ENCODE results near the gene ANKLE2.
"Not testable (repeated sequence)": the region's sequence is repeated elsewhere in the genome, so short reads cannot be mapped to it uniquely, and the experiment has no call there.

Gene ANKLE2

GRCh38 chr12:132700212-132700822, 61.3 kb downstream of the ANKLE2 start:
- peak in 1 of 10 donors; percentile 31 for DNase-seq
- intact Hi-C loops (cut with DNase I): no loop called here

GRCh38 chr12:132698341-132698740, 63.3 kb downstream of the ANKLE2 start:
- intact Hi-C loops (cut with DNase I): no loop called here

GRCh38 chr12:132695431-132695830, 66.2 kb downstream of the ANKLE2 start:
- peak in 2 of 10 donors; percentile 15 to 26 for DNase-seq
- intact Hi-C loops (cut with DNase I): no loop called here

More at GRCh38 chr12:132698341-132698740, 63.3 kb downstream of the ANKLE2 start:
- peak in 1 of 10 donors; percentile 3 for DNase-seq

GRCh38 chr12:132694888-132695287, 66.7 kb downstream of the ANKLE2 start:
- peak in 1 of 10 donors; percentile 35 for DNase-seq
- intact Hi-C loops (cut with DNase I): not testable (repeated sequence)

- intact Hi-C loops (cut with DNase I); DNase-seq: not testable (repeated sequence)
Measured at GRCh38 chr12:132692030-132692429, 69.6 kb downstream of the ANKLE2 start.

GRCh38 chr12:132690112-132690511, 71.5 kb downstream of the ANKLE2 start:
- intact Hi-C loops (cut with DNase I): no loop called here
- peak in 1 of 10 donors; percentile 12 for DNase-seq

- intact Hi-C loops (cut with DNase I): no loop called here
- peak in 1 of 10 donors; percentile 49 for DNase-seq
Measured at GRCh38 chr12:132689227-132689626, 72.4 kb downstream of the ANKLE2 start.

- DNase-seq: peak; percentile 78 to 99 (median 93)
- intact Hi-C loops (cut with DNase I): no loop called here
Measured at GRCh38 chr12:132687211-132688164, 74.1 kb downstream of the ANKLE2 start, which contains the start of the genes POLE and PXMP2. POLE (minus strand) TSS chr12:132687342; CDS start chr12:132687315, 27 bp downstream. PXMP2 (plus strand) TSS chr12:132687587; CDS start chr12:132687671, 84 bp downstream.

GRCh38 chr12:132686825-132687210, 74.8 kb downstream of the ANKLE2 start:
- intact Hi-C loops (cut with DNase I): no loop called here
- peak in 2 of 10 donors; percentile 15 to 72 for DNase-seq

GRCh38 chr12:132685400-132685799, 76.2 kb downstream of the ANKLE2 start:
- intact Hi-C loops (cut with DNase I): no loop called here
- peak in 1 of 10 donors; percentile 22 for DNase-seq

- peak in 1 of 10 donors; percentile 15 for DNase-seq
- intact Hi-C loops (cut with DNase I): no loop called here
Measured at GRCh38 chr12:132677492-132677891, 84.1 kb downstream of the ANKLE2 start.

GRCh38 chr12:132675757-132676432, 85.7 kb downstream of the ANKLE2 start:
- no peak for DNase-seq
- intact Hi-C loops (cut with DNase I): no loop called here

Measured in posterior cingulate gyrus (tissue), 11 donors.